ENCODE data around the gene EPHA7.

Gene EPHA7

DNA sequence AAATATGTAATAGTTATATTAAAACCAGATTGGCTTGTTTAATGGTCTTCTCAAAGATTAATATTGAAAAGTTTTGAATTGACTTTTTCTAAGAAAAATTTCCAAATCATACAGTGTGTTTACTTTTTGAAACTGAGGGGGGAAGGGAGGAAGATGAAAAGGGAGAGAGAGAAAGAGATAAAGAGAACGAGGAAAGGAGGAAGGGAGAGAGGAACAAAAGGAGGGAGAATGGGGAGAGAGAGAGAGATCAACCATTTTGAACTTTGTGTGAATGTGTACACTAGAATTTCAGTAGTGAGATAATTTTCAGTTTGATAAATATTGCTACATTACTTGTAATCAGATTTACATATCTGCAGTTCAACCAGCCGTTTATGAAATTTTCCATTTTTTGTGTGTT lies 124.5 kb downstream of the EPHA7 start:
- H3K4me3 ChIP-seq (ENCODE audit: low read length): no peak overlapping the region
- TF ChIP-seq, protein P1, sequence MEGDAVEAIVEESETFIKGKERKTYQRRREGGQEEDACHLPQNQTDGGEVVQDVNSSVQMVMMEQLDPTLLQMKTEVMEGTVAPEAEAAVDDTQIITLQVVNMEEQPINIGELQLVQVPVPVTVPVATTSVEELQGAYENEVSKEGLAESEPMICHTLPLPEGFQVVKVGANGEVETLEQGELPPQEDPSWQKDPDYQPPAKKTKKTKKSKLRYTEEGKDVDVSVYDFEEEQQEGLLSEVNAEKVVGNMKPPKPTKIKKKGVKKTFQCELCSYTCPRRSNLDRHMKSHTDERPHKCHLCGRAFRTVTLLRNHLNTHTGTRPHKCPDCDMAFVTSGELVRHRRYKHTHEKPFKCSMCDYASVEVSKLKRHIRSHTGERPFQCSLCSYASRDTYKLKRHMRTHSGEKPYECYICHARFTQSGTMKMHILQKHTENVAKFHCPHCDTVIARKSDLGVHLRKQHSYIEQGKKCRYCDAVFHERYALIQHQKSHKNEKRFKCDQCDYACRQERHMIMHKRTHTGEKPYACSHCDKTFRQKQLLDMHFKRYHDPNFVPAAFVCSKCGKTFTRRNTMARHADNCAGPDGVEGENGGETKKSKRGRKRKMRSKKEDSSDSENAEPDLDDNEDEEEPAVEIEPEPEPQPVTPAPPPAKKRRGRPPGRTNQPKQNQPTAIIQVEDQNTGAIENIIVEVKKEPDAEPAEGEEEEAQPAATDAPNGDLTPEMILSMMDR (IDR thresholded peaks at IDR 0.05; ENCODE audit: insufficient read depth, low read depth, low read length, missing control alignments): no peak
- DNase-seq (ENCODE audit: low read depth): no peak

DNA sequence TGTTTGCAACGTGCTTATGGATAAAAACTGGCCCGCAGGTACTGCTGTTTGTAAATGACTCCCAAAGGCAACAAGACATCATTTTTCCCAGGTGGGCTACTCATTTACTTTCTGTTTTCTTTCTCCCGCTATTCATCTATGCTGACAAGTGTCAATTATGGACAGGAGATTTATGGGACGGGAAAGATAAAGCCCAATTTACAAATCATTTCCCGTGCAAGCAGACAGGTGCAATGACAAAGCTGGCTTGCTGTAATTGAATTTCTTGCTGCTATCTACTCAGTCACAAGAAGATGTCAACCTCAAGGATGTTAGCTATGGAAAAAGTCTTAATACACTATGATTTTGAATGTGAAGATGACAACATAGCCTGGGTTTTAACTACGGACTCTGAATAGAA lies 125.5 kb downstream of the EPHA7 start:
- TF ChIP-seq, protein P1 (IDR thresholded peaks at IDR 0.05; ENCODE audit: insufficient read depth, low read depth, low read length, missing control alignments): no peak
- no peak for DNase-seq (ENCODE audit: low read depth)
- H3K4me3 ChIP-seq (ENCODE audit: low read length): no peak overlapping the region

DNA sequence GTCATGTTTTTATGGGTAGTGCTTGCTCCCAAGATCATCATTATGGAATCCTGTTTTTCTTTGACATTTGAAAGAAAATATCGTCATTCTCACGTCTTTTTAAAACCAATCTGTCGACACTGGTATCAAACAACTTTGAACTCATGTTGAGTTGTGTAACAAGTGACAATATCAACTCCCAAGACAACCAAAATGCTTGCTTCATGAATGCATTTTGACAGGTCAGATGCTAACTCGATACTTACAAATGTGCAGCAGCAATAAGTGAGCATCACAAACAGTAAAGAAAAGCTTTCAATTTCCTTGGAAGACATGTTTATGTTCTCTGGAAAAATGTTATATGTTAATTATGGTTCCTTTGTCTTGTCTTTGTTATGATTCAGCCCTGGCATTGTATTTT lies 125.9 kb downstream of the EPHA7 start:
- no peak overlapping the region for H3K4me3 ChIP-seq (ENCODE audit: low read length)
- no peak for DNase-seq (ENCODE audit: low read depth)
- TF ChIP-seq, protein P1 (IDR thresholded peaks at IDR 0.05; ENCODE audit: insufficient read depth, low read depth, low read length, missing control alignments): no peak

DNA sequence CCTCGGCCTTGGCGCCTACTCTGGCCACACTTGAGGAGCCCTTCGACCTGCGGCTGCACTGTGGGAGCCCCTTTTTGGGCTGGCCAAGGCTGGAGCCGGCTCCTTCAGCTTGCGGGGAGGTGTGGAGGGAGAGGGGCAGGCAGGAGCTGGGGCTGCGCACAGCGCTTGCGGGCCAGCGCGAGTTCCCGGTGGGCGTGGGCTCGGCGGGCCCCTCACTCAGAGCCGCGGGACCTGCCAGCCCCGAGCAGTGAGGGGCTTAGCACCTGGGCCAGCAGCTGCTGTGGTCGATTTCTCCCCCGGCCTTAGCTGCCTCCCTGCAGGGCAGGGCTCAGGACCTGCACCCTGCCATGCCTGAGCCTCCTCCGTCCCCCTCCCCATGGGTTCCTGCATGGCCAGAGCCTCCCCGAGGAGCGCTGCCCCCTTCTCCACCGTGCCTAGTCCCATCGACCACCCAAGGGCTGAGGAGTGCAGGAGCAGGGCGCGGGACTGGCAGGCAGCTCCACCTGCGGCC lies 136.8 kb downstream of the EPHA7 start:
- no peak overlapping the region for H3K4me3 ChIP-seq (ENCODE audit: low read length)
- TF ChIP-seq, protein P1 (IDR thresholded peaks at IDR 0.05; ENCODE audit: insufficient read depth, low read depth, low read length, missing control alignments): no peak
- no peak for DNase-seq (ENCODE audit: low read depth)

DNA sequence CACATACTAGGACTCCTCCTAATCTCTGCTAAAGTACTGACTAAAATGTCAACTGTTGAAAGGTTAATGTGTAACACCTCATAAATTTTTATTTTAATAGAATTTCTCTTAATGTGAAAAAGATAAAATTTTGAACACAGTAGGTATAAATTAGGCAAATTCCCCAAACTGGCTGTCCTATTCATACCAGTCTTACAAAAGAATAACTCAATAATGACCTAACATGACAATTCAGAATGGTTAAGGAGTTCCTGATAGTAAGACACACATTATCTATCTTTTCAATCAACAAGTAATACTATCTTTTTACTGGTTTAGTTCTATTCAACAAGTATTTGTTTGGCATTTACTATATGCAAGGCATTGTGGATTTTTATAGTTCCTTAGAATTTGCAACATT lies 141.1 kb downstream of the EPHA7 start:
- TF ChIP-seq, protein P1 (IDR thresholded peaks at IDR 0.05; ENCODE audit: insufficient read depth, low read depth, low read length, missing control alignments): no peak
- DNase-seq (ENCODE audit: low read depth): no peak
- no peak overlapping the region for H3K4me3 ChIP-seq (ENCODE audit: low read length)

DNA sequence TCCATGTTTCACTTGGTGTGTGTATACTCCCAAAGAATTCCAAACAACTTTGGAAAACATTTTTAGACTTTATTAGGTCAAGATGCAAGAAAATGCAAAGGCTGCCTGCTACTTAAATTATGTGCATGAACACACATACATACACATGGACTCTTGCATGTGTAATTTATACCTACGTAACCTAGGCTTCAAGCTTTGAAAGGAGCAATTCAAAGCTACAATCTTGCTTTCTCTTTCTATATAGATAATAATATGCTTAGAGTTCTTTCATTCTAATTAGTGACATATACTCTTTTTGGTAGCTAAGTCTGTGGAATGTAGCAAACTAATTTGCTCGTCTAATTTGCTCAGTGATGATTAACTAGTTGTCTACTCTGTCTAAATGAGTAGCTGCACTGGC lies 146.5 kb downstream of the EPHA7 start:
- TF ChIP-seq, protein P1 (IDR thresholded peaks at IDR 0.05; ENCODE audit: insufficient read depth, low read depth, low read length, missing control alignments): no peak
- H3K4me3 ChIP-seq (ENCODE audit: low read length): no peak overlapping the region
- no peak for DNase-seq (ENCODE audit: low read depth)

DNA sequence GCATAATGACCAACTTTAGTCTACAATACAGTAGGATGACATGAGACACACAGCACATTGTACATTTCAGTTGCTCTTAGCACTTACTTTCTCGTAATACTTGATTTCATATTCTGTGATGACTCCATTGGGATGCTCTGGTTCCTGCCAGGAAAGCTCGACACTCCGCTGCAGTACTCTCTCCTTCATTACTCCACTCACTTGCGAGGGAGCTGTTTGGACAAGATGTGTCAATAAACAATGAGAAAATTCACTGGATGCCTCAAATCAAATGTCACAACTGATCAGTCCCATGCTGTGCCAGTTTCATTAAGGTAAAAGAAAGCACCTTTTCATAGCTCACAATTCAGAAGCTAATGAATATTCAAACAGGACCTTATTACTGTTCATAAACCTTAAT lies 147.1 kb downstream of the EPHA7 start:
- DNase-seq (ENCODE audit: low read depth): no peak
- TF ChIP-seq, protein P1 (IDR thresholded peaks at IDR 0.05; ENCODE audit: insufficient read depth, low read depth, low read length, missing control alignments): no peak
- H3K4me3 ChIP-seq (ENCODE audit: low read length): no peak overlapping the region
